ENCODE measurements around the gene ATXN7.

Gene ATXN7

GRCh38 chr3:63926309-63926708 is 62.6 kb downstream of the ATXN7 start:
- H3K4me1 Mint-ChIP-seq: peaks cover 55% of the 10 kb centered on the region
- no peaks in the 10 kb centered on the region for H3K27me3 Mint-ChIP-seq
- DNase-seq (ENCODE audit: low spot score in 2 of 2): no peak
- H3K4me3 Mint-ChIP-seq: no peak overlapping the region
- ATAC-seq (ENCODE audit: low read depth): no peak
- H3K27ac Mint-ChIP-seq: peak overlapping the region; percentile 74
- no peaks in the 10 kb centered on the region for H3K9me3 Mint-ChIP-seq
- peaks cover 23% of the 10 kb centered on the region for H3K36me3 Mint-ChIP-seq

GRCh38 chr3:63927422-63928280 is 64.0 kb downstream of the ATXN7 start:
- Mint-ChIP-seq H3K4me1 (peaks cover 47% of the 10 kb centered on the region), H3K36me3 (peaks cover 23% of the 10 kb centered on the region), H3K4me3 (peak overlapping the region; percentile 19), H3K27ac (peak overlapping the region; percentile 74), H3K27me3 (no peaks in the 10 kb centered on the region), H3K9me3 (no peaks in the 10 kb centered on the region)
- ATAC-seq (ENCODE audit: low read depth) (peak; percentile 99), DNase-seq (ENCODE audit: low spot score in 2 of 2) (no peak)

- DNase-seq (ENCODE audit: low spot score in 2 of 2) (no peak), ATAC-seq (ENCODE audit: low read depth) (no peak)
- H3K27ac Mint-ChIP-seq: peak overlapping the region; percentile 65
- peaks cover 44% of the 10 kb centered on the region for H3K4me1 Mint-ChIP-seq
- no peak overlapping the region for H3K4me3 Mint-ChIP-seq
- H3K27me3 Mint-ChIP-seq: no peaks in the 10 kb centered on the region
- peaks cover 2% of the 10 kb centered on the region for H3K36me3 Mint-ChIP-seq
- H3K9me3 Mint-ChIP-seq: no peaks in the 10 kb centered on the region
Measured at GRCh38 chr3:63931290-63931689, 67.6 kb downstream of the ATXN7 start.

- peaks cover 2% of the 10 kb centered on the region for H3K36me3 Mint-ChIP-seq
Measured at GRCh38 chr3:63932509-63933212, 69.0 kb downstream of the ATXN7 start.

GRCh38 chr3:63933459-63933858 is 69.8 kb downstream of the ATXN7 start:
- no peaks in the 10 kb centered on the region for H3K9me3 Mint-ChIP-seq
- ATAC-seq (ENCODE audit: low read depth) (peak; percentile 70), DNase-seq (ENCODE audit: low spot score in 2 of 2) (peak in 1 of 2 donors; percentile 20)
- H3K27ac Mint-ChIP-seq: peak overlapping the region; percentile 91
- peaks cover 2% of the 10 kb centered on the region for H3K36me3 Mint-ChIP-seq
- H3K4me1 Mint-ChIP-seq: peaks cover 53% of the 10 kb centered on the region
- H3K4me3 Mint-ChIP-seq: peak overlapping the region; percentile 70
- H3K27me3 Mint-ChIP-seq: no peaks in the 10 kb centered on the region

More at GRCh38 chr3:63932509-63933212, 69.0 kb downstream of the ATXN7 start:
- no peaks in the 10 kb centered on the region for H3K9me3 Mint-ChIP-seq
- no peak for DNase-seq (ENCODE audit: low spot score in 2 of 2)
- peaks cover 46% of the 10 kb centered on the region for H3K4me1 Mint-ChIP-seq
- H3K27me3 Mint-ChIP-seq: no peaks in the 10 kb centered on the region
- peak overlapping the region; percentile 14 for H3K4me3 Mint-ChIP-seq
- no peak for ATAC-seq (ENCODE audit: low read depth)
- peak overlapping the region; percentile 91 for H3K27ac Mint-ChIP-seq

- Mint-ChIP-seq H3K9me3 (no peaks in the 10 kb centered on the region), H3K36me3 (peaks cover 2% of the 10 kb centered on the region), H3K4me1 (peaks cover 53% of the 10 kb centered on the region), H3K27ac (peak overlapping the region; percentile 91), H3K4me3 (peak overlapping the region; percentile 32), H3K27me3 (no peaks in the 10 kb centered on the region)
- no peak for DNase-seq (ENCODE audit: low spot score in 2 of 2)
- peak; percentile 34 for ATAC-seq (ENCODE audit: low read depth)
Measured at GRCh38 chr3:63934041-63934866, 70.6 kb downstream of the ATXN7 start.

GRCh38 chr3:63936925-63937324 is 73.3 kb downstream of the ATXN7 start:
- no peak overlapping the region for H3K27ac Mint-ChIP-seq

GRCh38 chr3:63937661-63938651 is 74.3 kb downstream of the ATXN7 start:
- Mint-ChIP-seq H3K4me3 (peak overlapping the region; percentile 30), H3K36me3 (peaks cover 4% of the 10 kb centered on the region), H3K27me3 (no peaks in the 10 kb centered on the region), H3K27ac (peak overlapping the region; percentile 86), H3K9me3 (no peaks in the 10 kb centered on the region), H3K4me1 (peaks cover 45% of the 10 kb centered on the region)
- DNase-seq (ENCODE audit: low spot score in 2 of 2) (no peak), ATAC-seq (ENCODE audit: low read depth) (peak; percentile 73)

More at GRCh38 chr3:63936925-63937324, 73.3 kb downstream of the ATXN7 start:
- H3K4me1 Mint-ChIP-seq: peaks cover 53% of the 10 kb centered on the region
- H3K27me3 Mint-ChIP-seq: no peaks in the 10 kb centered on the region
- DNase-seq (ENCODE audit: low spot score in 2 of 2) (no peak), ATAC-seq (ENCODE audit: low read depth) (no peak)
- H3K4me3 Mint-ChIP-seq: no peak overlapping the region
- H3K36me3 Mint-ChIP-seq: peaks cover 2% of the 10 kb centered on the region
- no peaks in the 10 kb centered on the region for H3K9me3 Mint-ChIP-seq

GRCh38 chr3:63940389-63940757 is 76.7 kb downstream of the ATXN7 start:
- H3K9me3 Mint-ChIP-seq: no peaks in the 10 kb centered on the region
- DNase-seq (ENCODE audit: low spot score in 2 of 2): no peak
- H3K27me3 Mint-ChIP-seq: no peaks in the 10 kb centered on the region
- H3K36me3 Mint-ChIP-seq: peaks cover 9% of the 10 kb centered on the region
- peaks cover 33% of the 10 kb centered on the region for H3K4me1 Mint-ChIP-seq
- H3K27ac Mint-ChIP-seq: no peak overlapping the region
- ATAC-seq (ENCODE audit: low read depth): no peak
- no peak overlapping the region for H3K4me3 Mint-ChIP-seq

- no peak overlapping the region for H3K27ac Mint-ChIP-seq
- H3K27me3 Mint-ChIP-seq: no peaks in the 10 kb centered on the region
- peaks cover 16% of the 10 kb centered on the region for H3K36me3 Mint-ChIP-seq
- ATAC-seq (ENCODE audit: low read depth) (no peak), DNase-seq (ENCODE audit: low spot score in 2 of 2) (no peak)
- peaks cover 38% of the 10 kb centered on the region for H3K4me1 Mint-ChIP-seq
- H3K9me3 Mint-ChIP-seq: no peaks in the 10 kb centered on the region
- H3K4me3 Mint-ChIP-seq: no peak overlapping the region
Measured at GRCh38 chr3:63942528-63942927, 78.9 kb downstream of the ATXN7 start.

GRCh38 chr3:63943678-63944077 is 80.0 kb downstream of the ATXN7 start:
- H3K4me3 Mint-ChIP-seq: no peak overlapping the region
- no peaks in the 10 kb centered on the region for H3K27me3 Mint-ChIP-seq
- H3K4me1 Mint-ChIP-seq: peaks cover 35% of the 10 kb centered on the region
- ATAC-seq (ENCODE audit: low read depth): no peak
- H3K9me3 Mint-ChIP-seq: no peaks in the 10 kb centered on the region
- peaks cover 23% of the 10 kb centered on the region for H3K36me3 Mint-ChIP-seq
- H3K27ac Mint-ChIP-seq: no peak overlapping the region
- no peak for DNase-seq (ENCODE audit: low spot score in 2 of 2)

- H3K4me3 Mint-ChIP-seq: no peak overlapping the region
- ATAC-seq (ENCODE audit: low read depth): no peak
Measured at GRCh38 chr3:63945558-63946096, 82.0 kb downstream of the ATXN7 start.

GRCh38 chr3:63946753-63947152 is 83.1 kb downstream of the ATXN7 start:
- no peak overlapping the region for H3K27ac Mint-ChIP-seq
- no peak overlapping the region for H3K4me3 Mint-ChIP-seq
- H3K9me3 Mint-ChIP-seq: no peaks in the 10 kb centered on the region
- no peak for ATAC-seq (ENCODE audit: low read depth)
- DNase-seq (ENCODE audit: low spot score in 2 of 2): no peak
- peaks cover 40% of the 10 kb centered on the region for H3K4me1 Mint-ChIP-seq
- peaks cover 23% of the 10 kb centered on the region for H3K36me3 Mint-ChIP-seq
- H3K27me3 Mint-ChIP-seq: no peaks in the 10 kb centered on the region

More at GRCh38 chr3:63945558-63946096, 82.0 kb downstream of the ATXN7 start:
- DNase-seq (ENCODE audit: low spot score in 2 of 2): no peak
- Mint-ChIP-seq H3K9me3 (no peaks in the 10 kb centered on the region), H3K36me3 (peaks cover 23% of the 10 kb centered on the region), H3K27me3 (no peaks in the 10 kb centered on the region), H3K27ac (no peak overlapping the region), H3K4me1 (peaks cover 32% of the 10 kb centered on the region)

Data from memory B cell (primary cell).